Activated CD4-positive, CD25-positive, alpha-beta regulatory T cell treated with anti-CD3 and anti-CD28 coated beads, Interleukin-2, amount 50 U/mL, for 72 hours (primary cell): ENCODE data around the gene SYT17.

Experiments used
- DNase-seq: peaks from one replicate; pipeline ENCODE4 v3.0.0; 2021

SYT17 gene

DNA sequence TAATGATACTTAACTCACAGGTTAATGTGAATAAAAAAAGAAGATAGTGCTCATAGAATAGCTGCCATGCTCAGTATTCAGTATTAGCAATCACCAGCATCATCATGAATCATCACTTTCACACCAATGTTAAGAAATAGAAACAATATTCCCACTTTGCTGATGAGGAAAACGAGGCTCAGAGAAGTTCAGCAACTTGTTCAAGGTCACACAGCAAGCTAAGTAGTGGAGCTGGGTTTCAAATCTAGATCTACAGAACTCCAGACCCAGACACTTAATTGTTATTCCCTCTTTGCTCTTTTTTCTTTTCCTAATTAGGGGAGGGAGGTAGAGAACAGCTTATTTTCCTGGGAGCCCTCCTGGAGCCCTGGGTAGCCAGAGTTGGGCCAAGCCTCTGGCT is 140.4 kb downstream of the SYT17 start:
- DNase-seq: no peak

DNA sequence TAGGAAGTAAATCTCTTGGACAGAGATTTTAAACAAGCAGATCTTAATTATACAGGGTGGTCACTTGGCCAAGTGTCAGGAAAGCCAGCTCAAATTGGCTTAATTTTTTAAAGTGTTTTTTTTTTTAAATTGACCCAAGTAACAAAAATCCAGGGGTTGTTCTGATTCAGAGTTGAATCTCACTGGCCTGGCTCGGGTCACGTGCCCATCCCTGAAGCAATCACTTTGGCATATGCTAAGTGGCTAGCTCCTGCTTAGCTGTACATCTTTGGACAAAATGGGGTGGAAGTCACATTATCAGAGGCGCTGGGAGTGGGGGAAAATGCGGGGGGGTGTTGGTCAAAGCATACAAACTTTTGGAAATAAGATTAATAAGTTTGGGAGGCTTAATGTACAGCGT is 141.1 kb downstream of the SYT17 start:
- no peak for DNase-seq

DNA sequence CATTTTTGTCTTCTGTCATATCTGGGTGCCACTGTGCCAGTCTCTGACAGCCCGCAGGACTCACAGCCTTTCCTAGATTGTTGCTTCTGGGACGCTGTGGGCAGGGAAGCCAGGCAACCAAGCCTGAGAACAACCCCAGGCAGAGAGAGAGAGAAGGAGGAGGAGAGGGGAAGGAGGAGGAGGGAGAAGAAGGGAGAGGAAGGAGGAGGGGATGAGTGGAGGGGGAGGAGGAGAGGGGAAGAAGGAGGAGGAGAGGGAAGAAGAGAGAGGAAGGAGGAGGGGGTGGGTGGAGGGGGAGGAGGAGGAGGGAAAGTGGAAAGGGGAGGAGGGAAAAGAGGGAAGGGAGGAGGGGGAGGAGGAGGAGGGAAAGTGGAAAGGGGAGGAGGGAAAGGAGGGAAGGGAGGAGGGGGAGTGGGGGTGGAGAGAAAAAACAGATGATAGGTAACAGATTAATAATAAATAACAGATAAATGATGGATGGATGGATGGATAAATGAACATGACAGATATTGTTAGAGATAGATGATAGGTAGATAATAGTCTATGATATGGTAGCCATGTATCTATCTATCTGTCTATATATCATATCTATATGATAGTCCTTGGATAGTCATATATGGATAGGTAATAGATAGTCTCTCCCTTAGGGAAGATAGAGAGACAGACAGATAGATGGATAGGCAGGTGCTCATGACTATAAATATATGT is 146.8 kb downstream of the SYT17 start:
- no peak for DNase-seq

DNA sequence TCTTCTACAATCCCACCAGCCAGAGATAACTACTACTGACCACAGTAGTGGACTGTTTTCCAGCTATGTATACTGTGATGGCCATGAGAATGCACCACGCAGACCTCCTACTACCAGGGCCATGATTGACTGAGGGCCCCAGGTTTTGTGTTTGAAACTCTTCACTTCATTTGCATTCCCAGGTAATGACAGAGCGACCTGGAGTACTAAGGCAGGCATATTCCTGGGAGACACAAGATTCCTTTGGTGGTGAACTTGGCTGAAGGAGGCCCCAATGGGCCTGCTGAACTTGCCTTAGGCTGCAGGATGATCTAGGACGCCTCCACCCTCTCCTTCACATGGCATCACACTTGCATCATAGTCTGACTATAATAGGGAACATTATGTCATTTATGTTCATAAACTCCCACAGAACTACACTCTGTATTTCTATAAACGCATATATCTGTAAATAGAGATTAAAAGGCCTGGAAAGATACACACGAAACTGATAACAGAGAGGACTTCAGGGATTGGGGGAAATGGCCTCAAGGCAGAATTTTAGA is 147.9 kb downstream of the SYT17 start:
- DNase-seq: no peak

DNA sequence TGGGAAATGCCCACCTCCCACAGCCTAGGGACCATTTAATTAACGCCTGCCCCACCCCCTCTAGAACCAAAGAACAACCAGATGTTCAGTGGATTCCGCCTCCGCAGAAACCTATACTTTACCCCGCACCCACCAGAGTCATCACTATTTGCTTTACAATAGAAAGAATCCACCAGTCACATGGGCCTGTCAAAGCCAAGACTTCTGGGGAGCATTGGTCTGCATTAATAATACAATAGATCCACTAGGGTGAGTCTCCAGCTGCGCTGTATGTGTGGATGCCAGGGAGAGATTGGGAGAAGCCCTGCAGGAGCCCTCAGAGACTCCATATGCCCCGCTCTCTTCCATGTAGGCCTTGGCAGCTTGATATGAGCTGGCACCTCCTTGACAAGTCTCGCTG is 148.8 kb downstream of the SYT17 start:
- no peak for DNase-seq
